Activated naive CD4-positive, alpha-beta T cell treated with Interleukin-2 at 50 U/mL for 16 hours (primary cell): Measurements from ENCODE around the gene COL5A1.
"Not testable (repeated sequence)": the region's sequence is repeated elsewhere in the genome, so short reads cannot be mapped to it uniquely, and the experiment has no call there.

ENCODE experiments used
- DNase-seq: peaks from one replicate; pipeline ENCODE4 v3.0.0-alpha.2; 2020

COL5A1 gene

GRCh38 chr9:134658378-134658955, 16.9 kb downstream of the COL5A1 start:
- DNase-seq = no peak

DNA sequence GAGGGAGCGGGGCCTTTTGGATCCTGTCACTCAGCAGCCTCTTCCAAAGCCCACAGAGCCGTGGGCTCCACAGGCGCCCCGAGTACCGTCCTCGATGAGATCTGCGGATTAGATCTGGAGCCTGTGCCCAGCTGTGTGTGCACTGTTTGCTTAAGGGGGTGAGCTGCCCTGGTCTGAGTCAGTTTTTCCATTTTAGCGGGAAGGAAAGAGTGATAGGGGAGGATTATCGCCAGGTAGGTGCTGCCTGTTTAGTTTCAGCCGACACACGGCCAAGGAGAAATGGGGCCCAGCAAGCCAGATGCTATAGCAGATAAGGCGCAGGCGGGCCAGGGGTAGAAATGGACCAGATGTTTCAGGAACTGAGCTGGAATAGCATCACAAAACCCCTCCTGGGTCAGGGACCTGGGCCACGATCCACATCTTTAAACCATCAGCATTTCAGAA, 18.1 kb downstream of the COL5A1 start:
- DNase-seq = no peak

DNA sequence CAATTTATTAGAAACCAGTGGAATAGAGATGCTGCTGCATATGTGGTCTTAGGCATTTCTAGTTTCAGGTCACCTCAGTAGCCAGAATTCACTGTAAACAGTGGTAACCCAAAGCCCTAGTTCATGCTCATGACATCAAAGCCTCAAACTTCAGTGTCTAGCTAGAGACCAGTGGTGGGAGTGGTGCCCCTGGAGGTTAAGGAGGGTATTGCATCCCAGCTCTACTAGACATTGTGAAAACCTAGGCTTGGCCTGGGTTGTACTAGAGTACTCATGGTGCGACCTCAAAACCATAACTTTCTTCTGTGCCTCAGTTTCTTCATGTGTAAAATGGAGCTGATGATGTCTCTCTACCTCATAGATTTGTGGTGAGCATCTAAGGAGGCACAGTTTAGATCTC, 18.8 kb downstream of the COL5A1 start:
- peak; percentile 9 for DNase-seq

DNA sequence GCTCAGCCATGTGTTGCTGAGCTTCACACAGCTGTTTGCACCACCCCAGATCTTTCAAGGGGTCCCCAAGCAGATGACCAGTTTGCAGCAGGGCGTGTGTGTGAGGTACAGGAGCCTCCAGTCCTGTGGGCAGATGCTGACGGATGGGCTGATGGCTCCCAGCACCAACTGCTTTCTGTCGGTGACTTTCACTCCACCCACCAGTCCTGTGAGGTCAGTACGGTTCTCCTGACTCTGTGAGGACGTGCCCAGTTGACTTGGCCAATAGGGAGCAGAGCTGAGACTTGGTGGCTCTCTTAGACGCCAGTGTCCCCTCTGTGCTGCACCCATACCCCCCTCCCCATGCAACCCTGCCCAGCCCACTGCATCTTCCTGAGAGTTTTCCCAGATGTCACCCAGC, 19.7 kb downstream of the COL5A1 start:
- no peak for DNase-seq

DNA sequence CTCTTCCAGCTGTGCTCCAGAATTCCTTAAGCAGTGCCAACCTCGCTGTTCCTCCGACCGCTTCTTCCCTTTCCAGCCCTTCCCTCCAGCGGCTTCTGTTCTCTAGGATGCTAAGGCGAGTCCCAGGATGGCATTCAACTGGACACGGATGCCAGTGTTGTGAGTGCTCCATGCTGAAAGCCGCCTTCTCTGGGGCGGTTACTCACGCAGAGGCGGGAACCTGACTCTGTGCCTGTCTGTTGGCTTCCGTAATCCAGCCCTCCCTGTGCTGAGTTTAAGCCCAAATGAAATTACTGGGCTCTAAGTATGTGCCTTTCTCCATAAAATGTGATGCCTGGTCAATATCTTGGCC, 20.2 kb downstream of the COL5A1 start:
- no peak for DNase-seq

DNA sequence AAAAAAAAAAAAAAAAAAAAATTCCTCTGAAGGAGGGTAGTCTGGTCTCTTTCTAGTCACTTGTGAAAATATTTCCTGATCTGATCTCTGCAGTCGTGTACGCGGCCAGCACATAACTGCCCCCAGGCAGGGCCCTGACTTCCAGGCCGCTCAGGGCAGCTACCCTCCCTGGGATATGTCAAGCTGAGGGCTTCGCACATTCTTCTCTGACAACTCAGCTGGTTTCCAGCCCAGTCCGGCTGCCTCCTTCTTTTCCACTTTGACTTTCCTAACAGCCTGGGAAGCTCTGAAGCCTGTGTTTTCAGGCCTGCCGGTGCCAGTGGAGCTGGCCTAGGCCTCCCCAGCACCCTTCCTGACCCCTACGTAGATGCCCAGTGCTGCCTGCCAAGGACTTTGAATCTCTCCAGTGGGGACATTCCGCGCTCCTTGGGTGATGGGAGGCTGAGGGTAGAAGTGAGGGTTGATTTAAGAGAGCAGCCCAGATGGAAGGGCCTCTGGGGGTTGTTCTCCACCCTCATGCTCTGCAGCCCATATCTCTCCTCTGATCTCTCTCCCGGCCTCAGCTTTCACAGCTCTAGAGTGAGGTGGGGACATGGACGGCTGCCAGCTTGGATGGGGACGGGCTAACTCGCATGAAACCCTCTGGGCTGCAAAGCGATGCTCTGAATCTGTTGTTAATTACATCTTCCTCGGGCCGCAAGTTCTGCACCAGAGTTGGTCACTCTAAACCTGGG, 20.7 kb downstream of the COL5A1 start:
- DNase-seq = no peak

DNA sequence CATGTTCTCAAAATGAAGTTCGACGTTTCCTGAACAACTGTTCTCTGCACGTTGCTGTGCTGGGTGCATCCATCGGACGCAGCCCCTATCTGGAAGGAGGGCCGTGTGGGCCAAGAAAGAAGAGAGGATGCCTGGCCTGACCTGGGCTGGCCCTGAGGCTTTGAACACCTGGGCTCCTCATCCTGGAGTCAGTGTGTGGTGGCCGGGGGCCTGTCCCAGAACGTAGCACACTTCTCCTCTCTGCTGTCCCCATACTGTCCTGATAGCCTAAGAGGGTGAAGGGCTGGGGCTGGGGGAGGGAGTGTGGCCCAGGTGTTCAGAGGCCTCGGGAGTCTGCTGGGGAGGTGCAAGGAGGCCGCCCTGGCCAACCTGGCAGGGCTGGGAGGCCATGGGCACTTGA, 21.5 kb downstream of the COL5A1 start:
- no peak for DNase-seq

DNA sequence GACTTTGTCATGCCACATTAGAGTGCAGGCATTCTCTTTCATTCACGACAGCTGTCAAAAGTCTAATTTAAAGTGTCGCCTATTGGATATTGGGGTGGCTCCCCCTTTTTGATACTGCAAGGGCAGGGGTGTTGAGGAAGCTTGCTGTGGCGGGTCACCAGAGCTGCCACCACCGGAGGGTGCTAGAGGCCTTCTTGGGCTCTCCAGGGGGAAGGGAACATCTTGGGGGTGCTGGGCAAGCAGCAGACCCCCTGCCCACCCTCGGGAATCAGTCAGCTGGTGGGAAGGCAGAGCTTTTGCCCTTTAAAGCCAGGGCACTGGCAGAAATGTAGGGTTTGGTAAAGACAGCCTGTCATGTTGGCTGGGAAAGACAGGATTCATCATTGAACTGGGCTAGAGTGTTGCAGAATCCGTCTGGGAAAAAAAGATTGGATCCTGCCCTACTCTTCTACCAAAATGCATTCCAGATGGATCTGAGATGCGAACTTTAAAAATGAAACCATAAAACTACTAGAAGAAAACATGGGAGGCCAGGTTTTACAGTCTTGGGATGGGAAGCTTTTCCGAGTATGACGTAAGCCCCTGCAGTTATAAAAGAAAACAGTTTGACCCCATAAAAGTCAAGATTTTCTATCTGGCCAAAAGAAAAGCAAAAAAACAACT, 22.3 kb downstream of the COL5A1 start:
- DNase-seq = no peak

- no peak for DNase-seq
These were observed 22.8 kb downstream of the COL5A1 start for GRCh38 chr9:134664446-134664845.

- DNase-seq = no peak
These were observed 24.6 kb downstream of the COL5A1 start for GRCh38 chr9:134666208-134666607.

DNA sequence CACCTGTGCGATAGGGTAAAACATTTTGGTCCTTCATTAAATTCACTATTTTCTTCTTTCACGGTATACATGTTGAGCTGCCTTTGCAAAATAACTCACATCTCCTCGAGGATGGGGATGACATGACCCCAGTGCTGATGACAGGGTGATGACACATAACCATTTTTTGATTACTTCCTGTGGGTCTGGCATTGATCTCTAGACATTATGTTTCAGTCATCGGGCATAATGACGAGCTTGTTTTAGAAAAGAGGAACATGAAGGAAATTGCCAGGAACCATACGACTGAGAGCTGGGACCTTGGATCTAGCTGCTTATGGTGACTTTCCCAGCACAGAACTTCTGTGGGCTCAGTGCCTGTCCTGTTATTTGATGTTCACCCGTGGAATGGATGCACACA, 25.2 kb downstream of the COL5A1 start:
- no peak for DNase-seq

GRCh38 chr9:134668977-134669376, 27.4 kb downstream of the COL5A1 start:
- DNase-seq = not testable (repeated sequence)

DNA sequence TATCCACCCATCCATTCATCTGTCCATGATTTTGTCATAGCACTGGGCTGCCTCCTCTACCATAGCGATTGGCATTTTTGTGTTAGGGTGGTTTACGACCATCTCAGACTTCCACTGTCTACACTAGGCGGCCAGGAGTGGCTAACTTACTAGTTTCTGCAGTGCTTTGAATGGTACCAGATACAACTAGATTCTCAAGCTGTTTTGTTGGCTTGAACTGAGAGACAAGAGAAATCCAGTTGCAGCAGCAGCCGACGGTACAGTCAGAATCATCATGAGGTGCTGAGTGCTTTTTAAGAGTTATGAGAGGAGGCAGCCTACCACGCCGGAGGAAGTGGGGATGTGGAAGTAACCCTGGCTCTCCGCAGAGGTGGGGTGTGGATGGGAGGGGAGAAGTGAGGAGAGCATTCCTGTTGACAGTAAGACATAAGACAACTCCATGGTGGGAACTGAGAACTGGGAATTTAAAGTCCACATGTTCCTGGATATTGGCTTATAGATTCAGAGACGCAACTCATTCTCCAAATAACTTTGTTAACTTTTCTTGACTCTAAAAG, 27.9 kb downstream of the COL5A1 start:
- no peak for DNase-seq

DNA sequence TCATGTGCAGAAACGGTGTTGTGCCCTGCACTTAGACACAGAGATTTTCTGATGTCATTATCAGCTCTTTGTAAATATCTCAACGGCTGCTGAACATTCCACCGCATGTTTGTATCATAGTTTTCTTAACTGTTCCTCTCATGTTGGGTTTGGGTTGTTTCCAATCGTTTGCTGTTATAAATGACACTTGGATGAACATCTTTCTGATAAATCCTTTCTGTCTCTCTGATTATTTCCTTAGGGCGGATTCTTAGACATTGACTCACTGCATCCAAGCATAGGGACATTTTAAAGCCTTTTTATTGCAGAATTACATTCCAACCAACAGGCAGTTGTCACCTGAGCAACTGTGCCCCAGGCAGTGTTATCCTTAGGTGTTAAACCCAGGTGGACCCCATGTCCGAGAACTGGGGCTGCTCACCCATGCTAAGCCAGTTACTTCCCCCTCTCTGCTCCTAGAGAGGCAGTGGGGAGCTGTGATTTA, 28.5 kb downstream of the COL5A1 start:
- DNase-seq = no peak

DNA sequence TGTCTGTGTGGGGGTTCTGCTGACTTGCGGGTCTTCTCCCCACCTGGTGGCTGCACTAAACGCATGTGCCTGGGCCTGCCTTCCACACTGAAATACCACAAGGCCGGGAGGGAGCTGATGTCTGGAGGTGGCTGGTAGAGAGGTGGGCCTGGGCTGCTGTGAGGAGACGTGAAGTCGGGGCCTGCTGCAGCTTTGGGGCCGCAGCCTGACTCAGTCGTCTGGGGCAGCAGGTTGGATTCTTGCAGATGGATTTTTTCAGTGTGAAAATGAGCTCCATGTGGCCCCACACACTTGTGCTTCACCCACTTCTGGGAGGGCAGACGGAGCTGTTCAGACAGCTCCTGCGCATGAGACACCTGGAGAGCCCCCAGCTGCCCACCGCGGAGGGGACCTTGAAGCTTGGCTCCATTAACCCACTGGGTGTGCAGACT, 29.3 kb downstream of the COL5A1 start:
- DNase-seq = no peak

DNA sequence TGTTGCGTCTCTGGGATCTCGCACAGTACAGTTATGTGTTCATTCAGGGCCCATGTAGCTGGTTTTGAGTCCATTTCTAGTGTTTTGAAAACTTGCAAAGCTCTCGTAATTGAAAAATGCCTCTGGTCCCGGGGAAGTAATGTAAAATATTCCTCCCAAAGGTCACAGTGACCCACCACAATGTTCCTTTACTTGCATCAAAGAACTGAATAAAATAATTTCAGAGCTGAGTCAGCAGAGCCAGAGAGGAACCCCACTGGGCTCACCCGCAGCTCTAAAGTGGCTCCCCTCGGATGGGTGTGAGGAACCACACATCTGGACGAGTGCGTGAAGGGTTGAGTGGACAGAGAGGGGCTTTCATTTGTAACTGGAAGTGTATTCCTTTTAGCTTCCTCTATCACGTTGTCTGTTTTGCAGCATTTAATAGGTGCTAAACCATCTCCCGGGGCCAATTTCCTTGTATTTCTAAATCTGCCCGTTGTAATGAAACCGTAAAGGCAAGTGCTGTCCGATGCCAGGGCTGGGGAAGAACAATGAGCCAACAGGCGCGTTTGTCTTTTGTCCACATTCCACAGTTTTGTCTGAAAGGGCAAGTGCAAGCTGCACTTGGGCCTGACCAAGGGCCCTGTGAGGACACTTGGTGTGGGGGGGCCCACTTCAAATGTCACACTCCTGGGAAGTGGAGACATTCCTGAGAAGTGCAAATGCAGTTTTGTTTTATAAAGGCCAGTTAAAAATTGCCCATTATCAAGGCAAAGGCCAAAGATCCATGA, 29.9 kb downstream of the COL5A1 start:
- DNase-seq = no peak

DNA sequence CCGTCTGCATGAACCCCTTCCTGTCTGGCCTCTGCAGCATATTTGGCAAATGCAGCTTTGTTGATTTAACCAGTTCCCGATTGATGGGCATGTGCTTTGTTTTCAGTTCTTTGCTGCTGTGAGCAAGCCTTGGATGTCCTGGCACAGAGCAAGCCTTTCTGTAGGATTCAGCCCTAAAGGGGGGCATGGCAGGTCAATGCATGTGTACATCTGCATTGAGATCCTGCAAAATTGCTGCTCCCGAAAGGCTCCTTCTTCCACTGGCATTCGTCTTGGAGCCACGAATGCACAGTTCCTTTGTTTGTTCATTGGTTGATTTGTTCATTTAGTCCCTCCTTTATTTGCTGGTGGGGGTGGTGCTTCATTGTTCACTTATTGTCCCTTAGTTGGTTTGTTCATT, 34.8 kb downstream of the COL5A1 start:
- DNase-seq = no peak

GRCh38 chr9:134676886-134677285, 35.3 kb downstream of the COL5A1 start:
- no peak for DNase-seq

GRCh38 chr9:134677743-134678142, 36.1 kb downstream of the COL5A1 start:
- no peak for DNase-seq

- DNase-seq = no peak
These were observed 36.6 kb downstream of the COL5A1 start for GRCh38 chr9:134678206-134678605.

GRCh38 chr9:134678666-134679443, 37.3 kb downstream of the COL5A1 start:
- DNase-seq = no peak
